ENCODE measurements around the gene TNFRSF25.
A peak's percentile ranks its signal among the peaks of the same experiment; 100 is the strongest.
"Not testable (repeated sequence)": the region's sequence is repeated elsewhere in the genome, so short reads cannot be mapped to it uniquely, and the experiment has no call there.

The TNFRSF25 gene

DNA sequence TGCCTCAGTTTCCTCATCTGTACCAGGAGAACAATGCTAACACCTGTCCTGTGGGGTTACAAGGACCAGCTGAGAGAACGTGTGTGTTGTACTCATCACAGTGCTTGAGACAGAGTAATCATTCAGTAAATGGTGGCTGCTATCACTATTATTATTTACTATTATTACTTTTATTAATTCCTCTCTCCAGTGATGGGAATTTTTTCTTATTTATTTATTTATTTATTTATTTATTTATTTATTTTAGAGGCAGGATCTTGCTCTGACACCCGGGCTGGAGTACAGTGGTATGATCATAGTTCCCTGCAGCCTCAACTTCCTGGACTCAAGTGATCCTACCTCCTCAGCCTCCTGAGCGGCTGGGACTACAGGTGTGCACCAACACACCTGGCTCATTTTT is 29.7 kb downstream of the TNFRSF25 start:
- FAIRE-seq; DNase-seq (ENCODE audit: low spot score): not testable (repeated sequence)

DNA sequence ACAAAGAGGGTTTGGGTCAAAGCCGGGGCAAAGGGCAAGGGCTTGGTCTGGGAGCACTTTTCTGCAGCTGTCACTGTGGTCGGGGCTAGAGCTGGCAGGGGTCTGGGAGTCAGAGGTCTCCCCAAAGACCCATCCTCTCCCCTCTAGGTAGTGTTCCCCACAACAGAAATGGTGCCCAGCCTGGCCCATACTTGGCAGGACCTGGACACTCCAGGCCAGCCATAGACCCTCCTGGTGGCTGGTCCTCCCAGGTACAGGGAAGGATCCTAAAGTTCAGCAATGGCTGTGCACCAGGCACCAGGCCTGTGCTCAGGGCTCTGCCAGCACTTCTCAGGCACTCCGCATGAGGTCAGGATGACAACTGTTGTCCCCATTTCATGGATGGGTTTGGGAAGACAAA is 30.4 kb downstream of the TNFRSF25 start:
- no peak for FAIRE-seq
- no peak for DNase-seq (ENCODE audit: low spot score)

DNA sequence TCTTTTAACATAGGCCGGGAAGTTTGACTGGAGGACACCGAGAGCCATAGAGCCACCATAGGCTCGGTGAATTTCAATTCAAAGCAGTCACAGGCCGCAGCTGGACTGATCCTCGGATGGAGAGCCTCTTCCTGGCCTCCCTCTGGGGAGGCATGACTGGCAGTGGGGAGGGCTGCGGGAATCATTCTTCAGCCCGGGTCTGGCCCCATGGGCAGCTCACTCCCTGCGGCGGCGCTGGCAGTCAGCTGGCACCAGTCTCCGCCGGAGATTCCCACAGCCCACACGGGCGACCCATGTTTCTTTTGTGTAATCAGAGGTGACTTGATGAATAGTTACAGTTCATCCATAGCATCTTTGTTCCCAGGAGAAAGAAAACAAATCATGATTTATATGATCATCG is 30.8 kb downstream of the TNFRSF25 start:
- FAIRE-seq (no peak), DNase-seq (ENCODE audit: low spot score) (no peak)

DNA sequence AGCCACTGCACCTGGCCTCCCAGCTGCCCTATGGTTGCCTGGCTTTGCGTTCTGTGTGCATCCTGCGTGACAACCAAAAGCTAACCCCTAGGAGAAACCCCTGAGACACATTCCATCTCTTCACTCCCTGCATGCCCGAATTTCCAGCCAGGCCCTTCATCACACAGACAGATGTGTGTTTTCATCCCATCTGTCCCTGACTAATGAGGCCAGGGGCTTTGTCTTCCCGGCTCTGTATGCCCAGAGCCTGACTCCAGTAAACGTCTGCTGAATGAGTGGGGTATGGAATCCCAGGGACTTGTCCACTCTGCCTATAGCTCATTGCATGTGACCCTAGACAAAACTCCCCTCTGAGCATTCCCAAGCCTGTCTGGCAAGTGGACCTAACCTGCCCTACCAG is 31.8 kb downstream of the TNFRSF25 start:
- DNase-seq (ENCODE audit: low spot score) (no peak), FAIRE-seq (no peak)

DNA sequence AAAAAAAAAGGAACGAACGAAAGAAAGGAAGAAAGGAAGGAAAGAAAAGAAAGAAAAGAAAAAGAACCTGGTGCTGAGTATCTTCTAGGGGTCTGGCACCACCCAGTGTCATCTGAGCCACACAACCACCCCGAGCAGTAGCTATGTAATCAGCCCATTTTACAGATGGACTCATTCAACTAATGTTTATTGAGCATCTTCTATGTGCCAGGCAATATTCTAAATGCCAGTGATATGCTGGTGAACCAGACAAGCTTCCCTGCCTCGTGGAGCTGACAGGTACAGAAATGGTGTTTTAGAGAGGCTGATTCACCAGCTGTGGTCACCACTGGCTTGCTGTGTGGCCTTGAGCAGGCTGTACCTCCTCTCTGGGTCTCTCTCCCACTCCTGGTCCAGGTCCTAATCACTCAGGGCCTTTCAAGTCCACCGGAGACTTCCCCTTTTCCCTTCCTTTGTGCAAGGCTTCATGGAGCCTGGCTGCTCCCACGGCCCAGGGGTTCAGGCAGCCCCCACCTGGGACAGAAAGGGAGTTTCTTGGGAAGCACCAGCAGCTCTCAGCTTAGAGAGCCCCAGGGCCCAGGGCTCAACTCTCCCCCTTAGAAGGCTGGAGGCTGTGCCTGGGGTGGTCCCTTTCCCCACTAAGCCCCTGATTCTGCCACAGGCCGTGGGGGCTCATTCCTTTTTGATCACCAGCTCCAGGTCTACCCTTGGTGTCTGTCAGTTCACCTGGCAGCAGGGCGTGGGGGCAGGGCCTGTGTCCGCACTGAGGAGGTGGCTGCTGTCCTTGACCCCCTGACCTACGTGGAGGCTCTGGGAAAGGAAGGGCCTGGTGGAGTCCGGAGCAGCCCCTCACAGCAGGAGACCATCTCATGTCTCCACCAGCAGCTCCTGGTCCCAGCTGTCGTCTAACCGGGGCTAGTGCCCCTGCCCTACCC is 34.1 kb downstream of the TNFRSF25 start:
- not testable (repeated sequence) for DNase-seq (ENCODE audit: low spot score)
- FAIRE-seq: peak; percentile 93

DNA sequence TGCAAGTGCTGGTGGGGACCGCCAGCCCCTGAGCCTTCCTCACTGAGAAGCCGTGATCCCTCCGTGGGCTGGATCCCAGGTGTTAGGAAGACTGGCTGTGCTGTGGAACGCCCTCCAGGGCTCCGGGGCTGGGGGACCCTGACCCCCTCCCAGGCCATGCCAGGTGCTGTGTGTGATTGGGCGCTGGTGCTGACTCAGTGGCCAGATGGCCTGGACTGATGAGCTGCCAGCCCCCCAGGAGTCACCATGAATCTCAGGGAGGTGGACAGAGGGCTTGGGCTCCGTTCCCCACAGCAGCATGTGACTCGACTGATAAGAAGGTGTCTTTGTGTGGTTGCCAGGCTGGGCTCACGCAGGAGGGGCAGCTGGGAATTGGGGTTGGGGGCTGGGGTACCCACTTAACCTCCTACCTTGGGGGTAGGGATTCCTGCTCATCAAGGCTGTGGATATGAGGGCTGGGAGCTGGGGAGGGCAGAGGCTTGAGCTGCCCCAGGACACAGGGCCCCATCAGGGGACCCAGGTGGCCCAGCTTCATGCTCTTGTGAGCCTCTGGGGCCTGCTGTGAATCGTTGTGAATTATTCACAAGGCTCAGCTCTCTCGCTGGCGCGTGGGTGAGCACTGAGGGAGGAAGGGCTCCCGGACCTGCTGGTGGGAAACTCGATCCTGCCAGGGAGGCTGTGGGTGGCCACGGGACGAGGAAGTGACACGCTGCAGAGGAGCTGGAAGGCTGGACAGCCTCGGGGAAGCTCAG is 36.1 kb downstream of the TNFRSF25 start:
- FAIRE-seq; DNase-seq (ENCODE audit: low spot score): not testable (repeated sequence)

DNA sequence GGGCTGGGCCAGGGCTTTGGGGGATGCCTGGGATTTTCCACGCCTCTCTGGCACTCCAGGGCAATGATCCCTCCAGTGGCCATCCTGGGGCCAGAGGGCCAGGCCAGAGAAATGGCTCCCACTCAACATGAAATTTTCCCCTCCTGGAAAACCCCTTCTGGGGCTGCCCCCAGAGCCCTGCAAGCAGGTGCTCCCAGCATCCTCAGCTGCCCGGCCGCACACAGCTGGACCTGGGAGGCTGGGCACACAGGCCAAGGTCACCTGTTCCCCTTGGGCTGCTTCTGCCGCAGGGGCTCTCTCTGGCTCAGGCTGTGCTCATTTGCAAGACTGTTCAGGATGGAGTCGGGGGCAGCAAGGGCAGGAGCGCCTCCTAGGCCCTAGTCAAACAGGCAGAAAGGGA is 37.5 kb downstream of the TNFRSF25 start:
- FAIRE-seq: not testable (repeated sequence)

DNA sequence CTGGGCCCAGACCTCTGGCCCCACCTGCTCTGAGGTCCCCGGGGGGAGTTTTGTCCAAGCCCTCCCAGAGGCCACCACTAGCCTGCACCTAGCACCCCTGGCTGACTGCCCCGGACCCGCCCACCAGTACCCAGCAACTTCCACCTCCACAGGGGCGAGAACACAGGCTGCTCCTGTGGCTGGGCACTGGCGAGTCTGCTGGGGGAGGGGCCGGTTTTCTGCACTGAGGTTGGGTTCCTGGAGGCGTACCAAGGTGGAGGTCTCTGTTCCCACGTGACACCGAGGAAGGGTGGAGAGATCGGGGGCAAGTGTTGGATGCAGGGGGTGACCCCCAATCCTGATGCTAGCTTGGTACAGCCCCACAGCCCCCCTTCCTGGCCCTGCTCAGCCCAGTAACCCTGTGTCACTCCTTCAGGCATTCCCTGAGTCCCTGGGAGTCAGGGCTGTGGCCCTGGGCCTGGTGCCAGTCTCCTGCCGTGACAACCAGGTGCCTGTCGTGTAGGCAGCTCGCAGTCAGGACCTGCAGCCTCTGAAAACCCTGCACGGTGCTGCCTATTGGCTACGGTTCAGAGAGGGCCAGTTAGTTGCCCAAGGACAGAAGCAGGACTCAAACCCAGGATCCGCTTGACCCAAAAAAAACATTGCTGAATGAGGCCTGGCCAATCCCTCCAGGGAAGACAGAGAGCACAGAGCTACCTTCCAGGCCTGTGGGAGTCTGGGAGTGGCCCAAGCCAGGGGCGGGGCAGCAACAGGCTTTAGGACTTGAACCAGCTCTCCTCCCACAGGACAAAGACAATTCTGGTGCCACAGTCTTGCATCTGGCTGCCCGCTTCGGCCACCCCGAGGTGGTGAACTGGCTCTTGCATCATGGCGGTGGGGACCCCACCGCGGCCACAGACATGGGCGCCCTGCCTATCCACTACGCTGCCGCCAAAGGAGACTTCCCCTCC is 38.3 kb downstream of the TNFRSF25 start:
- DNase-seq (ENCODE audit: low spot score) (no peak), FAIRE-seq (peak; percentile 17)

More for the DNA sequence above, 37.5 kb downstream of the TNFRSF25 start:
- not testable (repeated sequence) for DNase-seq (ENCODE audit: low spot score)

DNA sequence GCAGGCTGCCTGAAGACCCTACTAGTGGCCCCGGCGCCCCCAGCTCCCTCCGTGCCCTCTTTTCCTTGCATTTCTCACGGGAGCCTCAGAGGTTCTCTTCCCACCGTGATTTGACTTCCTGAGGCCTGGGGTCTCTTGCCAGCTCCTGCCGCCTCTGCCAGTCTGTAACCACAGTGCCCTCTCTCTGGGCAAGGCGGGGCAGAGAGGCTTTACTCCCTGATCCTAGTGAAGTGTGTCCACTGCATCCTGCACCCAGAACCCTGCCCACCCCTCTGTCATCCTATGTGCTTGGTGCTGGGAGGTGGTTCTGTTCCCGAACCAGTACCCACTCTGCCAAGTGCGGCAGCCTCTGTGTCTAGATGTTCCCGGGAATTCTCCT is 39.0 kb downstream of the TNFRSF25 start:
- DNase-seq (ENCODE audit: low spot score) (no peak), FAIRE-seq (no peak)

DNA sequence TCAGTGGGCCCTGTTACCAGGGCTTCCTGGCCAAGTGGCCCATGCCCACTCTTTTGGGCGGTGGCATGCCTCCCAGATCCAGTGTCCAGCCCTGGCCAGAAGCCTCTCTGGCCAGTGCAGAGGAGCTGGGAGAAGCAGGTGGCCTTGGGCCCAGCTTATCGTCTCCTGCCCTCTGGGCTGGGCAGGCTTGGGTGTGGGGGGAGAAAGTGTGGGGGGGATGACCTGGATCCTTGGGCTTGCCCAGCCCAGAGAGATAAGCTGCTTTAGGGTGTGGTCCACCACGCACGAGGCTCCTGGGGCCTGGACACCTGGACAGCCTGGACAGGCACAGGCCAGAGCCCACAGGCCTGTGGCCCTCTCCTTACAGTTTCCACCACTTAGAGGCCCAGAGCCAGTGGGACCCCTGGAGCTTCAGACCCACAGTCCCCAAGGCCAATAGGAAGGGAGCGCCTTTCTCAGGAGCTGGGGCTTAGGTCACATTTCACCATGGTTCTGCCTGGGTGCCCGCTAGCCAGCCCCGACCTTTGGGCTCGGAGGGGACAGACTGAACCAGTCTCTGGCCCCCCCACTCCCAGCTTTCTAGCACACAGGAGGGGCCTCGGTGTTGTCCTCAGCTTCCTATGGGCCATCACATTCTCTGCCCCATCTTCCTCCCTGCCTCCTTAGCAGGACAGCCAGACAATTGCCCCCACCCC is 39.5 kb downstream of the TNFRSF25 start:
- no peak for DNase-seq (ENCODE audit: low spot score)
- no peak for FAIRE-seq

DNA sequence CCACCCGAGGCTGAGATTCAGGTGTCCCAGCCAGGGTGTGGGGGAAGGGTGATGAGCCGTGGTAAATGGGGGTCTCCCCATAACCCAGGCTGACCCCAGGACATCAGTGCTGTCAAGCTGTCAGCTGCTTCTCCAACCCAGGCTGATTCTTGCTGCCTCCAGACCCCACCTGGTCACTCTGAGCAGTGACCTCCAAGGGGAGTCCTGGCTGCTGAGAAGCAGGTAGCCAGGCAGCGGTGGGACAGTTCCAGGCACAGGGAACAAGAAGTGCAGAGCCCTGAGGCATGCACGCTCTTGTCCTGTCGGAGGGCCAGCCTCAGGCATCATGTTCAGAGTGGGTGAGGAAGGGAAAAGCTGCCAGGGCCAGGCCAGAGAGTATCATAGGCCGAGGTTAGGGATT is 40.3 kb downstream of the TNFRSF25 start:
- FAIRE-seq: no peak
- DNase-seq (ENCODE audit: low spot score): no peak

DNA sequence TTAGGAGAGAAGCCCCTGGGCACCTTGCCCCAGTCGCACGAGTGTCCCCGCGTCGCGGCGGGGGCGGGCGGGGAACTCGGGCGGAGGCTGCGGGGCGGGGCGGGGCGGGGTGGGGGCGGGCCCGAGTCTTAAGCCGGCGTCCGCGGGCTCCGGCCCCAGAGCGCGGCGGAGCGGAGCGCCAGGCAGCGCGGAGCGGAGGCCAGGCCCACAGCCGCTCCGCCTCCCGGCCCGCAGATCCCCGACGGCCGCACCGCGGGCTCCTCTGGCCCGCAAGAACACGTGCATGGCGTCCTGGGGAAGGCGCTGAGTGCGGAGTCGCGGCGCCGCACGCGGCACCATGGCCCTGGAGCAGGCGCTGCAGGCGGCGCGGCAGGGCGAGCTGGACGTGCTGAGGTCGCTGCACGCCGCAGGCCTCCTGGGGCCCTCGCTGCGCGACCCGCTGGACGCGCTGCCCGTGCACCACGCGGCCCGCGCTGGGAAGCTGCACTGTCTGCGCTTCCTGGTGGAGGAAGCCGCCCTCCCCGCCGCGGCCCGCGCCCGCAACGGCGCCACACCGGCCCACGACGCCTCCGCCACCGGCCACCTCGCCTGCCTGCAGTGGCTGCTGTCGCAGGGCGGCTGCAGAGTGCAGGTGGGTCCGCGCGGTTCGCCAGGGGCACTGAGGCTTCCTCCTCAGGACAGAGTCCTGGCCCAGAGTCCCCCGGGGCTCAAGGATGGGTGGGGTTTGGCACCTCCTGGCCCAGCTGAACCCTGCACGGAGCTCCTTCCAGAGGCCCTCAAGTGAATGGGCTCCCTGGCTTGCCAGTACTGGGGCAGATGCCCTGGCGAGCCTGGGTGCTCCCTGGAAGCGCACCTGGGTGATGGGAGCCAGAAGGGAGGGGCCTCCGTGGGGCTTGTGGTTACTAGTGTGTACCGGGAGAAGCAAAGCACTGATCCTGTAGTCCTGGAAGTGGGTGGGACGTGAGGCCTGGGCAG is 41.1 kb downstream of the TNFRSF25 start, which contains the start of gene ESPN:
Gene ESPN, plus strand, starts transcription at position 158 of the 975 bp plus-strand sequence. Its CDS starts 180 bp downstream, at position 338.
- DNase-seq (ENCODE audit: low spot score) (no peak), FAIRE-seq (no peak)

DNA sequence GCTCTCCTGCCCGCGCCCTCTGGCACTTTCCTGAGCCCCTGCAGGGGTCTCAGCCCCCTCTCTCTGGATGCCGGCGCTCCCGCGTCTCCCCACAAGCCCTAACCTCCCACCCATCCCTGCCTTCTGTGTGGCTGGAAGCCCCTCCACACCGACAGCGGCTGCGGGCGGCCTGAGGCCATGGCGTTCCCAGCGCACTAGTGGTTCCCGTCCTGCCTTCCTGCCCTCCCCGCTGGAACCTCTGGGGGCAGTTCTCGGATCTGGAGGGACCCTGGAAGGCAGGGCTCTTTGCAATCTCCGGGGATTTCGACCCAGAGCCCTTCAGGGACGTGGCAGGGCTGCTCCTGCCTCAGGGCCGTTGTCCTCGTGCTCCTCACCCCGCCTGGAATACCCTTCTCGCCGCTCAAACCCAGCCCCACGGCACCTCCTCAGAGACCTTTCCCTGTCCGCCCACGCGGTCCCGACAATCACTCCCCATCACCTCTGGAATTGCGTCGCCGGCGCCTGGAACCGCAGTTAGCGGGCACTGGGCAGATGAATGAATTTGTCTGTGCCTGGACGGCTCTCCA is 41.9 kb downstream of the TNFRSF25 start:
- FAIRE-seq (no peak), DNase-seq (ENCODE audit: low spot score) (no peak)

DNA sequence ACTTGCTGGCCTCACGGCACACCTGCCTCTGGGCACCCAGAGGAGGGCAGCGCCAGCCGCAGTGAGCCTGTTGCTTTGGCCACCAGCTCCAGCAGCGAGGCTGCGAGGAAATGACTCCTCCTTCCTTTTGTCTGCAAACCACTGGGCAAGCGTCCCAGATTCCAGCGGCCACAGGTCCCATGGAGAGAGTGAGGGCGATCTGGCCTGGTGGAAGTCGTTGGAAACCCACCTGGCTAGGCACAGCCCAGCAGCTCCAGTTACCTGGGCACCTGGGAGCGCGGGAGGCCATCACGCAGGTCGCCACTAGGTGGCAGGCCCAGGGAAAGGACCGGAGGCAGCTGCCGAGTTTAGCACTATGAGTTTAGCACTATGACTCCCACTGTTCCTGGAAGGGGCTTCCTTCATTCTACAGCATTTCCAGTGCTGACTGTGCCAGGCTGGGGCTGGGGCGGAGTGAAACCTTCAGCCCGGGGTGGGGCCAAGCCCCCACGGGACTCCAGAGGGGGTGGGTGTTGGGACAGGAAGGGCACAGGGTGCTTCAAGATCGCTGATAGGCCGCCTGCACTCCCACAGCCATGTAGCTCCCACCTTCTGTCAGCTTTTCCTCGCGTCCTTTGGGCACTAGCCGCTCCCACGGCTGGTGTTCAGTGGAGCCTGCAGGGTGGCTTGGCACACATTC is 42.5 kb downstream of the TNFRSF25 start:
- DNase-seq (ENCODE audit: low spot score) (peak; percentile 64), FAIRE-seq (no peak)

DNA sequence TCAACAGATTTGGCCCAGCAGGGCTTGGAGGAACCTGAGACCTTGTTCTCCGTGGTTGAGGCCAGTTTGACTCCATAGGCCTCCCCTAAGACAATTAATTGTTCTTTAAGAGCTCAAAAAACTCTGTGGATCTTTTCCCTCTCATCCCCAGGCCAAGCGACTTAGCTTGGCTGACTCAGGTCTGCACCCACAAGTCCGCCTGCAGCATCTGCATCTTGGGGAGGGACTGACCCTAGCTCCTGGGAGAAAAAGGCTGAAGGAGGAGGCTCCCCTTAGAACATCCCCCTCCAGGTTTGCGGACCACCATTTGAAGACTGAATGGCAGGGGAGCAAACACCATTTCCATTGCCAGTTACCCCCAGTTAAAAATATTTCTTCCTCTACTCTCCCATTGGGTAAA is 44.7 kb downstream of the TNFRSF25 start:
- DNase-seq (ENCODE audit: low spot score) (no peak), FAIRE-seq (no peak)

DNA sequence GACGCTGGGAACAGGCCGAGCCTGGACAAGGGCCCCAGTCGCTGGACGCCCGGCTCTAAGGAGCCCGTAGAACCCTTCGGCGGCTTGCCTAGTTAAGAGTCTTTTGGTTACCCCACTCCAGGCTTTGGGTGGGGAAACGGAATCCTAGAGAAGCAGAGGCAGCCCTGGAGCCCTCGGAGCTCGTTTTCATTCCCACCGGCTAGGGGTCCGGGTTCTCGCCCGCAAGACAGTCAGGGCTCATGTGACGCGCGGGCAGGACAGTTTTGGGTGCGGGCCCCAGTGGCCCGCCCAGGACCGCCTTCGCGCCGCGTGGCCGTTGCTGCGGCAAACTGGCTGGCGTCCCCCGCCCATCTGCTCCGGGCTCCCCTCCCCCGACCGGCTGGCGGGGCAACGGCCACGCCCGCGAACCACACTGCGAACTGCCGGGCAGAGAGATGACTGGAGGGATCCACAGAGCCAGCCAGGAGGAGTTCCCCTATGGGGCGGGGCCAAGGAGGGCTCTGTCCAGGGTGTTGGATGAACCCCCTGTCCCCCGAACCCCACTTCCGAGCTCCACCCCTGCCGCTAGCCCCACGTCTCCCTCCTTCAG is 45.4 kb downstream of the TNFRSF25 start:
- no peak for FAIRE-seq
- DNase-seq (ENCODE audit: low spot score): no peak

DNA sequence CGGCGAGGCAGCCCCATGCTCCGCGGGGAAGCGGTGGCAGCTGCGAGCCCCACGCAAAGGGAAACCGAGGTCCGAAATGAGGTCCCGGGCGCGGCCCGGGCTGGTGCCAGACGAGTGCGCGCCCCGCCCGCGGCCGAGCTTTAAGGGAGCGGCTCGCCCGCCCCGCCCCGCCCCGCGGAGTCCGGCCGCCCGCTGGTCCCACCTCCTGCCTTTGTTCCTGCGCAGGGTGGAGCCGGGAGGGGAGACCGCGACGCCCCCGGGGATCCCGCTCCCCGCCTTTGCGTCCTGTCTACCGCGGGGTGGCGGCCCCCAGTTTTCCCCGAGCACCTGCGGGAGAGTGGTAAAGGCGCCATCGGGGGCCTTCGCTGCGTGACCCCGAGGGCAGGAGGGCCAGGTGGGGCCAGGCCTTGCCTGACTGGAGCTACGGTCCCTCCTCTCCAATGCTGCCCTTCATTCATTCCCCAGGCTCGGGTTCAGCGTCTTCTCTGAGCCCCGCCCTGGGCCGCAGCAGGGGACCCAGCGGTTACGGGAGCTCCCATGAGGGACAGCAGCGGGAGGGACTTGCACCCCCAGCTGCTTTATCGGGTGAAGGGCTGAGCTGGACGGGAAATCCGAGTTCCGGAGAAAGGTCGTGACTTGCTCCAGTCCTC is 46.0 kb downstream of the TNFRSF25 start, which contains the start of gene HES2:
Gene HES2, minus strand, starts transcription at position 116 of the 650 bp plus-strand sequence. Its CDS starts 99 bp downstream, at position 17.
- FAIRE-seq (no peak), DNase-seq (ENCODE audit: low spot score) (no peak)

All from urothelium cell line (cell line).